NCI-H748 (cell line): ENCODE measurements around the gene KLK15.

ENCODE experiments used
- DNase-seq: peaks from one replicate; lab custom pipeline; 2025; ENCODE audit not compliant: unreplicated experiment; lab: John Stamatoyannopoulos, UW

KLK15 gene

GRCh38 chr19:50844296-50844935, 11.0 kb upstream of the KLK15 start:
- DNase-seq = peak; percentile 94

GRCh38 chr19:50843701-50844221, 10.4 kb upstream of the KLK15 start:
- peak; percentile 79 for DNase-seq

GRCh38 chr19:50843205-50843604, 9.8 kb upstream of the KLK15 start:
- no peak for DNase-seq

GRCh38 chr19:50842130-50842529, 8.8 kb upstream of the KLK15 start:
- DNase-seq = peak; percentile 26

- no peak for DNase-seq
Observed at GRCh38 chr19:50839712-50840655, 6.6 kb upstream of the KLK15 start.

- DNase-seq = no peak
Observed at GRCh38 chr19:50838239-50838638, 4.9 kb upstream of the KLK15 start.

GRCh38 chr19:50837300-50837699, 3.9 kb upstream of the KLK15 start:
- DNase-seq = peak; percentile 26

- no peak for DNase-seq
Observed at GRCh38 chr19:50836543-50837195, 3.3 kb upstream of the KLK15 start.

GRCh38 chr19:50835785-50836542, 2.6 kb upstream of the KLK15 start:
- DNase-seq = peak; percentile 87

- DNase-seq = peak; percentile 75
Observed at GRCh38 chr19:50835103-50835784, 1.9 kb upstream of the KLK15 start.

GRCh38 chr19:50833802-50834167, 411 bp upstream of the KLK15 start:
- DNase-seq = no peak

- no peak for DNase-seq
Observed at GRCh38 chr19:50832666-50833065, 708 bp downstream of the KLK15 start.

GRCh38 chr19:50831026-50831396, 2.4 kb downstream of the KLK15 start:
- no peak for DNase-seq

- DNase-seq = no peak
Observed at GRCh38 chr19:50830266-50831025, 2.9 kb downstream of the KLK15 start.

GRCh38 chr19:50829801-50830200, 3.6 kb downstream of the KLK15 start:
- no peak for DNase-seq

- DNase-seq = no peak
Observed at GRCh38 chr19:50827476-50827875, 5.9 kb downstream of the KLK15 start.

GRCh38 chr19:50826492-50827240, 6.7 kb downstream of the KLK15 start:
- no peak for DNase-seq

GRCh38 chr19:50823389-50824042, 9.9 kb downstream of the KLK15 start, which contains the start of gene KLK1:
TSS of gene KLK1 (minus strand) at chr19:50823787. CDS start at chr19:50823748, 39 bp downstream.
- no peak for DNase-seq
